Measurements from ENCODE around the gene MSS51.

MSS51 gene
- total RNA-seq: 1.4 to 5.3 (median 4.2) reads per million in 4 donors

GRCh38 chr10:73433538-73433867, at the start of gene MSS51:
MSS51 (minus strand) TSS chr10:73433561; CDS start chr10:73428284, 5,277 bp downstream.
- DNase-seq: no peak

- DNase-seq: peak in 1 of 5 donors; percentile 81
Measured at GRCh38 chr10:73480158-73480557, 46.8 kb upstream of the MSS51 start.

- DNase-seq: peak in 1 of 5 donors; percentile 79
Measured at GRCh38 chr10:73478636-73479035, 45.3 kb upstream of the MSS51 start.

GRCh38 chr10:73471226-73471625, 37.9 kb upstream of the MSS51 start:
- no peak for DNase-seq

GRCh38 chr10:73469579-73469978, 36.2 kb upstream of the MSS51 start:
- DNase-seq: no peak

- DNase-seq: no peak
Measured at GRCh38 chr10:73467206-73467605, 33.8 kb upstream of the MSS51 start.

GRCh38 chr10:73465978-73466726, 32.8 kb upstream of the MSS51 start:
- DNase-seq: no peak

- no peak for DNase-seq
Measured at GRCh38 chr10:73460897-73461296, 27.5 kb upstream of the MSS51 start.

GRCh38 chr10:73459683-73460314, 26.4 kb upstream of the MSS51 start:
- DNase-seq: no peak

- no peak for DNase-seq
Measured at GRCh38 chr10:73456187-73456890, 23.0 kb upstream of the MSS51 start.

- no peak for DNase-seq
Measured at GRCh38 chr10:73449113-73449512, 15.8 kb upstream of the MSS51 start.

- DNase-seq: no peak
Measured at GRCh38 chr10:73448384-73448783, 15.0 kb upstream of the MSS51 start.

GRCh38 chr10:73446926-73447325, 13.6 kb upstream of the MSS51 start:
- DNase-seq: no peak

GRCh38 chr10:73444457-73444856, 11.1 kb upstream of the MSS51 start:
- no peak for DNase-seq

GRCh38 chr10:73439605-73440312, 6.4 kb upstream of the MSS51 start:
- DNase-seq: no peak

GRCh38 chr10:73439055-73439454, 5.7 kb upstream of the MSS51 start:
- DNase-seq: no peak

- no peak for DNase-seq
Measured at GRCh38 chr10:73432646-73433537, 469 bp downstream of the MSS51 start.

- DNase-seq: no peak
Measured at GRCh38 chr10:73426318-73426717, 7.0 kb downstream of the MSS51 start.

- DNase-seq: no peak
Measured at GRCh38 chr10:73424478-73424877, 8.9 kb downstream of the MSS51 start.

GRCh38 chr10:73423309-73423708, 10.1 kb downstream of the MSS51 start:
- DNase-seq: no peak

GRCh38 chr10:73416571-73416970, 16.8 kb downstream of the MSS51 start:
- no peak for DNase-seq
